K562 (cell line): Measurements from ENCODE around the gene LINC00632. TPM values are rescaled to one million over a fixed set of nuclear protein-coding genes. Genes with fewer than 3 reads are reported as not detected.

Source experiments
- ATAC-seq: fragments of 200-7000 bp; cut with Tn5 transposase; 3 replicates; pipeline ENCODE4 v1.9.1; 2020; ENCODE audit warnings: moderate library complexity
- BruUV-seq: library from RNA; stranded (reverse); fragments of 400-500 nt; replicated peaks from 2 replicates; lab custom pipeline; 2021; lab: Mats Ljungman, UMichigan
- CTCF ChIA-PET: fragments of 300-600 bp; formaldehyde crosslinking; extraction: SDS; loops from one replicate; lab custom pipeline; 2021; ENCODE audit warnings: low intra/inter-chr PET ratio; lab: Yijun Ruan, JAX
- POLR2A ChIA-PET: fragments of 300-600, 350-650 bp; sonication (Branson Sonifier 250); formaldehyde crosslinking; extraction: SDS; loops from one replicate; lab custom pipeline; 2021; ENCODE audit warnings: antibody characterized with exemption, inconsistent platforms; lab: Yijun Ruan, JAX
- DNase-seq, 4 experiments: peaks; one replicate each; pipeline versions ENCODE4 v3.0.0 to v3.0.0-alpha.2; 2011 to 2018; ENCODE audit warnings: low spot score in 3 of 4, mixed read lengths in 3 of 4; ENCODE audit errors: extremely low read depth in 1 of 4
- FAIRE-seq: peaks from 2 replicates; lab custom pipeline; 2011; peaks lifted over from hg19 to GRCh38; lab: Jason Lieb, UNC
- H2AFZ ChIP-seq: 2 replicates; pipeline ENCODE4 v1.6.0; 2011; ENCODE audit warnings: low read depth, low read length, control low read depth, inconsistent platforms
- H3K27ac ChIP-seq: fragments of 200-600 bp; 3 replicates; pipeline ENCODE4 v1.8.0; 2011; ENCODE audit warnings: low read depth, mild to moderate bottlenecking, control low read depth, inconsistent platforms, low read length, moderate library complexity, mixed read lengths; ENCODE audit errors: extremely low read depth
- H3K27me3 ChIP-seq, 2 experiments: fragments of 300-600 bp in 1 of 2; 2 replicates in 1 of 2; 3 replicates in 1 of 2; pipeline versions ENCODE4 v1.6.0 to v1.8.0; 2011; ENCODE audit warnings: inconsistent platforms in 2 of 2, low read length in 2 of 2, mild to moderate bottlenecking in 1 of 2, mixed read lengths in 1 of 2, moderate library complexity in 1 of 2; ENCODE audit not compliant: control insufficient read depth in 2 of 2, insufficient read depth in 2 of 2
- H3K36me3 ChIP-seq: fragments of 300-600 bp; 3 replicates; pipeline ENCODE4 v1.8.0; 2011; ENCODE audit warnings: mild to moderate bottlenecking, low read length, inconsistent platforms; ENCODE audit not compliant: control insufficient read depth, insufficient read depth
- H3K4me1 ChIP-seq, 2 experiments: fragments of 200-600 bp in 1 of 2; replicated peaks in 1 of 2; 2 replicates in 1 of 2; 3 replicates in 1 of 2; pipeline versions ENCODE4 v1.5.1 to v1.8.0; 2011; ENCODE audit warnings: inconsistent platforms in 2 of 2, low read length in 2 of 2, mild to moderate bottlenecking in 1 of 2, mixed read lengths in 1 of 2, moderate library complexity in 1 of 2; ENCODE audit not compliant: control insufficient read depth in 2 of 2, insufficient read depth in 2 of 2
- H3K4me2 ChIP-seq: 2 replicates; pipeline ENCODE4 v1.6.1; 2011; ENCODE audit warnings: low read length, control low read depth, inconsistent platforms, mixed read lengths; ENCODE audit not compliant: insufficient read depth
- H3K4me3 ChIP-seq: fragments of 200-600 bp; sonication (generic), shearing (Covaris generic); 2 replicates; pipeline ENCODE4 v1.5.1; 2016; ENCODE audit warnings: control low read depth, inconsistent platforms
- H3K79me2 ChIP-seq: fragments of 200-600 bp; 3 replicates; pipeline ENCODE4 v1.8.0; 2011; ENCODE audit warnings: low read length, inconsistent platforms; ENCODE audit not compliant: control insufficient read depth, insufficient read depth
- H3K9ac ChIP-seq, 2 experiments: 2 replicates each; pipeline versions ENCODE4 v1.6.0 to v1.6.1; 2011; ENCODE audit warnings: low read depth in 2 of 2, low read length in 2 of 2, control low read depth in 1 of 2, inconsistent platforms in 1 of 2, mild to moderate bottlenecking in 1 of 2, mixed read lengths in 1 of 2; ENCODE audit not compliant: insufficient read depth in 1 of 2
- H3K9me1 ChIP-seq: one replicate; pipeline ENCODE4 v1.6.0; 2011; ENCODE audit warnings: inconsistent platforms, mild to moderate bottlenecking, low read length, moderate library complexity; ENCODE audit not compliant: control insufficient read depth, insufficient read depth
- H3K9me3 ChIP-seq: replicated peaks from 2 replicates; pipeline ENCODE4 v1.5.1; 2011; ENCODE audit warnings: low read depth, low read length, inconsistent platforms; ENCODE audit not compliant: control insufficient read depth, insufficient read depth
- H4K20me1 ChIP-seq: replicated peaks from 2 replicates; pipeline ENCODE4 v1.6.1; 2011; ENCODE audit warnings: low read length, inconsistent platforms, mixed read lengths; ENCODE audit not compliant: control insufficient read depth, insufficient read depth
- ATF1 ChIP-seq, 2 experiments: fragments of 450-650 bp in 1 of 2; IDR thresholded peaks; 2 replicates each; pipeline ENCODE4 v1.6.1; 2016; ENCODE audit warnings: missing compliant biosample characterization in 1 of 2, missing genetic modification characterization in 1 of 2
- BDP1 ChIP-seq: IDR thresholded peaks from 3 replicates; pipeline ENCODE4 v1.6.1; 2011; ENCODE audit not compliant: insufficient read length, insufficient read depth
- ETV6 ChIP-seq, 3 experiments: fragments of 150-350 bp in 1 of 3; sonication (generic) in 1 of 3; formaldehyde crosslinking in 1 of 3; IDR thresholded peaks; 2 replicates each; pipeline versions ENCODE4 v1.6.1 to v1.8.0; 2014 to 2022; ENCODE audit warnings: borderline replicate concordance in 2 of 3, low read depth in 2 of 3, antibody characterized with exemption in 1 of 3, low read length in 1 of 3, mild to moderate bottlenecking in 1 of 3, missing genetic modification reagents in 1 of 3
- PHB2 ChIP-seq: fragments of 450-650 bp; IDR thresholded peaks from 2 replicates; pipeline ENCODE4 v1.6.1; 2017; ENCODE audit warnings: low read depth
- RB1 ChIP-seq: fragments of 450-650 bp; IDR thresholded peaks from 2 replicates; pipeline ENCODE4 v1.6.1; 2017; ENCODE audit warnings: low read depth, mild to moderate bottlenecking
- TRIM28 ChIP-seq: fragments of 450-650 bp; IDR thresholded peaks from 2 replicates; pipeline ENCODE4 v1.6.1; 2017
- XRCC3 ChIP-seq: fragments of 450-650 bp; IDR thresholded peaks from 2 replicates; pipeline ENCODE4 v1.6.1; 2017; ENCODE audit warnings: mild to moderate bottlenecking, moderate library complexity
- YBX1 ChIP-seq: fragments of 450-650 bp; IDR thresholded peaks from 2 replicates; pipeline ENCODE4 v1.7.1; 2016; ENCODE audit warnings: mild to moderate bottlenecking
- YY1 ChIP-seq, 3 experiments: IDR thresholded peaks; 2 replicates each; pipeline ENCODE4 v1.6.1; 2011; ENCODE audit warnings: low read length in 2 of 3, mild to moderate bottlenecking in 2 of 3, moderate library complexity in 2 of 3, borderline replicate concordance in 1 of 3, control low read depth in 1 of 3, low read depth in 1 of 3; ENCODE audit not compliant: insufficient read depth in 3 of 3, insufficient replicate concordance in 2 of 3, control insufficient read depth in 1 of 3, insufficient read length in 1 of 3; ENCODE audit errors: extremely low read depth in 1 of 3
- ZNF212 ChIP-seq: fragments of 450-650 bp; formaldehyde crosslinking; IDR thresholded peaks from 2 replicates; pipeline ENCODE4 v1.4.0; 2020; ENCODE audit warnings: mild to moderate bottlenecking
- ZNF24 ChIP-seq: fragments of 450-650 bp; IDR thresholded peaks from 2 replicates; pipeline ENCODE4 v1.6.1; 2016
- ZNF41 ChIP-seq: fragments of 250-450 bp; sonication (Bioruptor Pico); conservative IDR thresholded peaks from 2 replicates; pipeline ENCODE4 v1.4.0; 2020; ENCODE audit warnings: mild to moderate bottlenecking
- ZNF436 ChIP-seq: fragments of 250-450, 450-650 bp; sonication (Bioruptor Pico); formaldehyde crosslinking; IDR thresholded peaks from 2 replicates; pipeline ENCODE4 v1.7.0; 2020; ENCODE audit warnings: mild to moderate bottlenecking
- ZNF592 ChIP-seq: fragments of 450-650 bp; IDR thresholded peaks from 2 replicates; pipeline ENCODE4 v1.6.1; 2017; ENCODE audit warnings: antibody characterized with exemption, mild to moderate bottlenecking
- ZNF77 ChIP-seq: fragments of 250-450 bp; sonication (Bioruptor Pico); IDR thresholded peaks from 2 replicates; pipeline ENCODE4 v1.5.0; 2020
- WGBS: fragments of 100-300 bp; shearing (Covaris generic); methylation state at CpG from one replicate; pipeline ENCODE4 v1.1.6; 2016; ENCODE audit warnings: low coverage, mixed read lengths; ENCODE audit not compliant: insufficient coverage; ENCODE audit errors: missing lambda C conversion rate; 5-methylcytosine and 5-hydroxymethylcytosine counted together
- in situ Hi-C: fragments of 300-500 bp; cut with MboI; formaldehyde crosslinking; loops from 4 replicates; pipeline ENCODE4 v1.15.0; 2018; ENCODE audit warnings: inconsistent platforms, mixed read lengths
- intact Hi-C: fragments of 100-400 bp; cut with micrococcal nuclease; formaldehyde crosslinking; loops from 2 replicates; pipeline ENCODE4 v1.14.2; 2022
- polyA plus RNA-seq, 8 experiments: library from polyadenylated mRNA; depleted of rRNA in 4 of 8; stranded (reverse) in 5 of 8; unstranded in 3 of 8; fragments of >200 nt; fragmentation: Nextera tagmentation in 2 of 8; fragmentation: Illumina TruSeq in 1 of 8; extraction: Ambion mirVana in 2 of 8; extraction: Trizol in 1 of 8; gene quantifications; 2 replicates each; pipeline versions ENCODE4 v1.2.1 to v1.2.3, GENCODE V29; 2011 to 2014; ENCODE audit warnings: inconsistent platforms in 1 of 8, missing spikeins in 1 of 8
- total RNA-seq, 7 experiments: library from RNA; depleted of rRNA in 6 of 7; stranded (reverse); fragments of >200 nt in 6 of 7; fragmentation: Illumina TruSeq in 2 of 7; extraction: Trizol in 2 of 7; gene quantifications; 2 replicates each; pipeline versions ENCODE4 v1.2.1 to v1.2.3, GENCODE V29; 2011 to 2021; ENCODE audit warnings: low replicate concordance in 1 of 7
- TF ChIP-seq, protein P1 (sequence below): fragments of 250-450 bp; sonication (Bioruptor Pico); IDR thresholded peaks from 2 replicates; pipeline ENCODE4 v1.8.0; 2022; ENCODE audit warnings: moderate library complexity, mild to moderate bottlenecking, inconsistent platforms
- TF ChIP-seq, protein P2 (sequence below), 2 experiments: fragments of 450-650 bp; conservative IDR thresholded peaks; 2 replicates each; pipeline ENCODE4 v1.6.1; 2017; ENCODE audit warnings: mild to moderate bottlenecking in 2 of 2, moderate library complexity in 2 of 2

Gene LINC00632
- total and polyA plus RNA-seq, 9 of the 15 experiments (the other 6 are each of a cell fraction or from before 2014, with no cell fraction given): 0.06 to 0.20 TPM; not detected in 7

DNA sequence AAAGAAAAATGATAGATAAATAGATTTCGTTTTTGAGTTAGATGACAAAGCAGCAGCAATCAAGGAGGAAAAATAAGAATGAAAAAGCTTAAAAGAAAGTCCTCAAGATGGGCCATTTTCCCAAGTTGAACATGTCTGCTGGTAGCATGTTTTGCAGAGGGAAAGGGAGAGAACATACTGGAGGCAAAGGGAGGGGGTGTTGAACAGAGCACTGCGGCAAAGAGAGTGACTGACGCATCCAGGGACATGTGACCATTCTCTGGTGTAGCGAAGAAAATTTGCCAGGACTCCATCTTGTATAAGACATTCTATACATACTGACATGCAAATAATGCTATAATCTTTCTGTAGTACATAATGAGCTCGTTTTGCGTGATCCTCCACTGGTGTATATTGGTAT, 1.2 kb downstream of the LINC00632 start (continued):
- no peak for TF ChIP-seq ZNF592
- no peak for TF ChIP-seq XRCC3
- no peak for TF ChIP-seq PHB2

DNA sequence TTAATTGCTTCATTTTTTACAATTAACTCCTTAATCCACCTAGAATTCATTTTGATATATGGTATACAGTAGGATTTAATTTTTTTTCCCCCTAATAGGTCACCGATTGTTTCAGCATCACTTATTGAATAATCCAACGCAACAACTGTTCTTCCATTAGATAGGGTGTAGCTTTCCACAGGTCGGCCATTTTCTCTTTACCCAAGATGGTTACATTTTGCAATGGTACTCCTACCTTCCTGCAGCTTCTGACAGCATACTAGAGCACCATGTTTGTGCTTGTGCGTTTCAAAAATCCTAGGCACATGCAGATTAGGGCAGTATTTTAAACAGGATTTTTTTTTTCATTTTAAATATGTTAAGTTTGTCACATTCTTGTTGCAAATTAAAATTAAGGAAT, 2.3 kb downstream of the LINC00632 start:
- BruUV-seq: no TSS peak
- no peaks in the 10 kb centered on the region for H3K4me1 ChIP-seq
- no peaks in the 10 kb centered on the region for H3K9me1 ChIP-seq
- no peaks in the 10 kb centered on the region for H3K79me2 ChIP-seq
- no peak overlapping the region for H3K4me2 ChIP-seq
- no peaks in the 10 kb centered on the region; a peak in 1 of 5 replicates for H3K27me3 ChIP-seq
- in situ Hi-C loops (no loop called here), intact Hi-C loops (no loop called here)
- no peaks in the 10 kb centered on the region for H4K20me1 ChIP-seq
- DNase-seq: no peak
- ATAC-seq: no peak
- ChIA-PET CTCF (no interaction called here), POLR2A (no interaction called here)
- no peaks in the 10 kb centered on the region for H3K36me3 ChIP-seq
- no peaks in the 10 kb centered on the region for H3K9me3 ChIP-seq
- no peak overlapping the region for H3K4me3 ChIP-seq
- no peak overlapping the region for H2AFZ ChIP-seq
- no peak overlapping the region for H3K27ac ChIP-seq
- no peak for FAIRE-seq
- H3K9ac ChIP-seq: no peak overlapping the region
- WGBS: 0% methylated on average over 4 of the region's 4 CpGs
- TF ChIP-seq, protein P1, sequence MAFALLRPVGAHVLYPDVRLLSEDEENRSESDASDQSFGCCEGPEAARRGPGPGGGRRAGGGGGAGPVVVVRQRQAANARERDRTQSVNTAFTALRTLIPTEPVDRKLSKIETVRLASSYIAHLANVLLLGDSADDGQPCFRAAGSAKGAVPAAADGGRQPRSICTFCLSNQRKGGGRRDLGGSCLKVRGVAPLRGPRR (CRISPR knock-in tag): no peak
- TF ChIP-seq, protein P2, sequence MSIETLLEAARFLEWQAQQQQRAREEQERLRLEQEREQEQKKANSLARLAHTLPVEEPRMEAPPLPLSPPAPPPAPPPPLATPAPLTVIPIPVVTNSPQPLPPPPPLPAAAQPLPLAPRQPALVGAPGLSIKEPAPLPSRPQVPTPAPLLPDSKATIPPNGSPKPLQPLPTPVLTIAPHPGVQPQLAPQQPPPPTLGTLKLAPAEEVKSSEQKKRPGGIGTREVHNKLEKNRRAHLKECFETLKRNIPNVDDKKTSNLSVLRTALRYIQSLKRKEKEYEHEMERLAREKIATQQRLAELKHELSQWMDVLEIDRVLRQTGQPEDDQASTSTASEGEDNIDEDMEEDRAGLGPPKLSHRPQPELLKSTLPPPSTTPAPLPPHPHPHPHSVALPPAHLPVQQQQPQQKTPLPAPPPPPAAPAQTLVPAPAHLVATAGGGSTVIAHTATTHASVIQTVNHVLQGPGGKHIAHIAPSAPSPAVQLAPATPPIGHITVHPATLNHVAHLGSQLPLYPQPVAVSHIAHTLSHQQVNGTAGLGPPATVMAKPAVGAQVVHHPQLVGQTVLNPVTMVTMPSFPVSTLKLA (conservative IDR thresholded peaks at IDR 0.05): no peak
- TF ChIP-seq ZNF24 (no peak), YY1 (IDR thresholded peaks at IDR 0.05; ENCODE audit: borderline replicate concordance in 1 of 3, control insufficient read depth in 1 of 3, extremely low read depth in 1 of 3, insufficient read depth in 3 of 3, insufficient read length in 1 of 3, insufficient replicate concordance in 2 of 3, low read depth in 1 of 3, low read length in 2 of 3) (no peak), ZNF212 (CRISPR knock-in tag) (no peak), RB1 (no peak), ZNF41 (no peak), BDP1 (no peak), TRIM28 (no peak), ZNF436 (CRISPR knock-in tag) (no peak), YBX1 (no peak), ETV6 (IDR thresholded peaks at IDR 0.05; ENCODE audit: borderline replicate concordance in 1 of 2, low read depth in 2 of 2, low read length in 1 of 2) (no peak), ETV6 (CRISPR knock-in tag; IDR thresholded peaks at IDR 0.05; ENCODE audit: borderline replicate concordance) (no peak), ATF1 (CRISPR knock-in tag; IDR thresholded peaks at IDR 0.05) (no peak), ATF1 (tag; IDR thresholded peaks at IDR 0.05) (no peak), ZNF77 (CRISPR knock-in tag) (no peak)
